ENCODE results near the gene ROR2. TPM values are rescaled to one million over a fixed set of nuclear protein-coding genes. Genes with fewer than 3 reads are reported as not detected.

ROR2 gene
- total and polyA plus RNA-seq, 2 of the 8 experiments (the other 6 are each of a cell fraction or from before 2014, with no cell fraction given) = 2.7 to 4.3 TPM

DNA sequence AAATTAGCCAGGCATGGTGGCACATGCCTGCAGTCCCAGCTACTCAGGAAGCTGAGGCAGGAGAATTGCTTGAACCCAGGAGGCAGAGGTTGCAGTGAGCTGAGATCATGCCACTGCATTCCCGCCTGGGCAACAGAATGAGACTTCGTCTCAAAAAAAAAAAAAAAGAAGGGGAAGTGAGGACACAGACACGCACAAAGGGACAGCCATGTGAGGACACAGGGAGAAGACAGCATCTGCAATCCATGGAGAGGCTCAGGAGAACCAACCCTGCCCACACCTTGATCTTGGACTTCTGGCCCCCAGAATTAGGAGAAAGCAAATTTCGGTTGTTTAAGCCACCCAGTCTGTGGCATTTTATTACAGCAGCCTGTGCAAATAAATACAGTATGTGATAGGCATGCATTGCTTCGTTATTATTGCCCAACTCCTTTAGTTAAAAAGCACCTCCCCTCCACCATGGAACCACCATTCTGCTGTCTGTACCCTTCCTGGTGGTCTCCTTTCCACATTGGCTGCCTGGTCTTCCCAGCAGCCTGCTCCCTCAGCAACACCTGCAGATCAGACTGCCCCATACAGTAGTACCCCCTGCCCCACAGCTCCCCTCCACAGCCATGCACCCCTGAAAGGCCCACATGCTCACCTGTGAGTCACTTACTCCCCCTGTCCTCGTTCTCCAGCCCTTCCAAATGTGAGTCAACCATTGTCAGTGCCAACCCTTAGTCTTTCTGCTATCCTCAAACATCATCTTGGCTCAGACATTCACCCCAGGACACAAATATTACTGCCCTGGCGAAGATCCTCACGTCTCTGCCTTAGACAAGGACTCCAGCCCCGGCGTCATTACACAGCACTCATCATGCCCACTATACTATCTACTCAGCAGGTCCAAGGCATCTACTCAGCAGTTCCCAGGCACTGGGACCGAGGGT is 128.8 kb downstream of the ROR2 start:
- Histone ChIP-seq H4K20me1 (replicated peaks in 1 of 2; ENCODE audit: control insufficient read depth in 1 of 2, insufficient read depth in 2 of 2, low read length in 2 of 2) (peaks cover 0 to 3% of the 10 kb centered on the region in 2 experiments), H4K5ac (ENCODE audit: insufficient read length, low read depth, low read length) (no peak overlapping the region), H2BK5ac (ENCODE audit: low read depth, low read length) (no peak overlapping the region), H2BK120ac (replicated peaks; ENCODE audit: low read depth, low read length) (no peak overlapping the region), H3K27me3 (replicated peaks in 1 of 4; ENCODE audit: control insufficient read depth in 3 of 4, extremely low read depth in 1 of 4, insufficient read depth in 3 of 4, low read length in 3 of 4) (no peaks in the 10 kb centered on the region; a peak in 1 of 7 replicates), H2AK5ac (ENCODE audit: low read depth, low read length) (no peak overlapping the region), H3K36me3 (ENCODE audit: control insufficient read depth in 2 of 4, insufficient read depth in 4 of 4, low read length in 3 of 4) (no peaks in the 10 kb centered on the region), H3K56ac (replicated peaks; ENCODE audit: insufficient read length, low read depth, low read length) (no peak overlapping the region), H3K18ac (ENCODE audit: extremely low read depth, low read length) (no peak overlapping the region), H3K79me1 (ENCODE audit: low read depth, low read length) (no peaks in the 10 kb centered on the region; the same call in none of the 2 replicates), H2BK12ac (ENCODE audit: low read depth, low read length) (no peak overlapping the region), H3K9ac (replicated peaks in 1 of 4; ENCODE audit: extremely low read depth in 1 of 4, low read depth in 3 of 4, low read length in 3 of 4) (no peak overlapping the region), H4K91ac (replicated peaks; ENCODE audit: insufficient read length, low read length) (no peak overlapping the region), H3K79me2 (ENCODE audit: control insufficient read depth in 1 of 2, insufficient read depth in 2 of 2, low read length in 2 of 2) (no peaks in the 10 kb centered on the region; a peak in 1 of 4 replicates), H3K4me2 (ENCODE audit: insufficient read depth in 1 of 2, low read depth in 2 of 2, low read length in 2 of 2) (no peak overlapping the region), H2BK15ac (ENCODE audit: low read length) (no peak overlapping the region), H4K8ac (ENCODE audit: extremely low read depth, insufficient read depth, low read length) (no peak overlapping the region), H2AFZ (ENCODE audit: low read length) (no peak overlapping the region), H3K23me2 (ENCODE audit: low read depth, low read length) (no peaks in the 10 kb centered on the region; the same call in 1 of the 2 replicates), H3K4me1 (replicated peaks in 1 of 4; ENCODE audit: control insufficient read depth in 3 of 4, insufficient read depth in 4 of 4, low read length in 3 of 4) (peaks cover 5 to 10% (median 8%) of the 10 kb centered on the region in 4 experiments; a peak in 5 of 7 replicates), H3K4me3 (ENCODE audit: extremely low read depth in 1 of 4, insufficient read depth in 2 of 4, low read depth in 3 of 4, low read length in 4 of 4) (no peak overlapping the region), H3K27ac (ENCODE audit: low read depth, low read length) (no peak overlapping the region), H3K4ac (replicated peaks; ENCODE audit: insufficient read length, low read depth, low read length) (no peak overlapping the region), H3K14ac (ENCODE audit: insufficient read length) (no peak overlapping the region), H2BK20ac (ENCODE audit: low read length) (no peak overlapping the region), H3K23ac (ENCODE audit: insufficient read length) (no peak overlapping the region), H3K9me3 (ENCODE audit: insufficient read depth in 2 of 2, low read depth in 1 of 2, low read length in 1 of 2) (peaks cover 0 to 5% of the 10 kb centered on the region in 2 experiments; a peak in 1 of 4 replicates)
- POLR2A ChIA-PET (ENCODE audit: partially characterized antibody) = no interaction called here
- FAIRE-seq = no peak
- CTCF ChIA-PET (ENCODE audit: partially characterized antibody) = no interaction called here
- DNase-seq (ENCODE audit: low read depth in 1 of 2, low spot score in 2 of 2) = no peak
- WGBS, 2 experiments (ENCODE audit: extremely low coverage in 1 of 2, insufficient coverage in 1 of 2, insufficient read length in 1 of 2, insufficient replicate concordance in 2 of 2, low coverage in 1 of 2, low lambda C conversion rate in 2 of 2, missing lambda C conversion rate in 1 of 2) = 87% methylated on average over 10 of the region's 11 CpGs; no CpG with 5 or more reads in 1 of the 2 experiments
- TF ChIP-seq NANOG (IDR thresholded peaks at IDR 0.05; ENCODE audit: insufficient read depth, low read depth, low read length, poor library complexity, severe bottlenecking) (no peak), BRCA1 (IDR thresholded peaks at IDR 0.05; ENCODE audit: low read depth, low read length) (no peak), GTF2F1 (IDR thresholded peaks at IDR 0.05; ENCODE audit: borderline replicate concordance, low read depth, low read length) (no peak), POLR2AphosphoS5 (IDR thresholded peaks at IDR 0.05; ENCODE audit: low read depth, low read length) (no peak), POLR2A (IDR thresholded peaks at IDR 0.05; ENCODE audit: control extremely low read depth in 1 of 2, low read depth in 2 of 2, low read length in 2 of 2) (no peak)
- TF ChIP-seq, protein P1, sequence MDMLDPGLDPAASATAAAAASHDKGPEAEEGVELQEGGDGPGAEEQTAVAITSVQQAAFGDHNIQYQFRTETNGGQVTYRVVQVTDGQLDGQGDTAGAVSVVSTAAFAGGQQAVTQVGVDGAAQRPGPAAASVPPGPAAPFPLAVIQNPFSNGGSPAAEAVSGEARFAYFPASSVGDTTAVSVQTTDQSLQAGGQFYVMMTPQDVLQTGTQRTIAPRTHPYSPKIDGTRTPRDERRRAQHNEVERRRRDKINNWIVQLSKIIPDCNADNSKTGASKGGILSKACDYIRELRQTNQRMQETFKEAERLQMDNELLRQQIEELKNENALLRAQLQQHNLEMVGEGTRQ (IDR thresholded peaks at IDR 0.05; ENCODE audit: low read length) = no peak

All from H1 (cell line).